ENCODE data around the gene CRLF2. TPM values are rescaled to one million over a fixed set of nuclear protein-coding genes. Genes with fewer than 3 reads are reported as not detected.
"Not testable (repeated sequence)": the region's sequence is repeated elsewhere in the genome, so short reads cannot be mapped to it uniquely, and the experiment has no call there.

The CRLF2 gene
- total and polyA plus RNA-seq, 2 donors, result 0.20 to 0.48 TPM

GRCh38 chrX:1192196-1192595 lies 20.3 kb downstream of the CRLF2 start:
- 89% methylated on average over 8 of the region's 8 CpGs for WGBS
- H3K27ac ChIP-seq (ENCODE audit: low read depth); H3K4me1 ChIP-seq (ENCODE audit: insufficient read depth); H3K36me3 ChIP-seq (ENCODE audit: insufficient read depth); DNase-seq (ENCODE audit: extremely low spot score); H3K4me3 ChIP-seq (ENCODE audit: low read depth, low read length): not testable (repeated sequence)

- no peak for DNase-seq (ENCODE audit: extremely low spot score)
- Histone ChIP-seq H3K36me3 (ENCODE audit: insufficient read depth) (no peaks in the 10 kb centered on the region), H3K4me3 (ENCODE audit: low read depth, low read length) (no peak overlapping the region), H3K4me1 (ENCODE audit: insufficient read depth) (no peaks in the 10 kb centered on the region), H3K27ac (ENCODE audit: low read depth) (no peak overlapping the region)
- 81% methylated on average over 18 of the region's 18 CpGs for WGBS
These were observed 21.8 kb downstream of the CRLF2 start for GRCh38 chrX:1190596-1191145.

GRCh38 chrX:1185561-1185960 lies 26.9 kb downstream of the CRLF2 start:
- 71% methylated on average over 10 of the region's 10 CpGs for WGBS
- no peak for DNase-seq (ENCODE audit: extremely low spot score)
- Histone ChIP-seq H3K4me3 (ENCODE audit: low read depth, low read length) (no peak overlapping the region), H3K27ac (ENCODE audit: low read depth) (no peak overlapping the region), H3K4me1 (ENCODE audit: insufficient read depth) (no peaks in the 10 kb centered on the region), H3K36me3 (ENCODE audit: insufficient read depth) (no peaks in the 10 kb centered on the region)

- H3K36me3 ChIP-seq (ENCODE audit: insufficient read depth), result no peaks in the 10 kb centered on the region
- H3K27ac ChIP-seq (ENCODE audit: low read depth), result no peak overlapping the region
- 71% methylated on average over 4 of the region's 4 CpGs for WGBS
- H3K4me1 ChIP-seq (ENCODE audit: insufficient read depth), result no peaks in the 10 kb centered on the region
- H3K4me3 ChIP-seq (ENCODE audit: low read depth, low read length), result no peak overlapping the region
- no peak for DNase-seq (ENCODE audit: extremely low spot score)
These were observed 30.2 kb downstream of the CRLF2 start for GRCh38 chrX:1182211-1182610.

GRCh38 chrX:1181661-1182060 lies 30.8 kb downstream of the CRLF2 start:
- H3K36me3 ChIP-seq (ENCODE audit: insufficient read depth); H3K4me1 ChIP-seq (ENCODE audit: insufficient read depth); DNase-seq (ENCODE audit: extremely low spot score); H3K4me3 ChIP-seq (ENCODE audit: low read depth, low read length); H3K27ac ChIP-seq (ENCODE audit: low read depth): not testable (repeated sequence)
- WGBS, result 64% methylated on average over 14 of the region's 14 CpGs

- Histone ChIP-seq H3K36me3 (ENCODE audit: insufficient read depth) (no peaks in the 10 kb centered on the region), H3K4me1 (ENCODE audit: insufficient read depth) (no peaks in the 10 kb centered on the region), H3K27ac (ENCODE audit: low read depth) (no peak overlapping the region), H3K4me3 (ENCODE audit: low read depth, low read length) (no peak overlapping the region)
- DNase-seq (ENCODE audit: extremely low spot score), result no peak
- WGBS, result 72% methylated on average over 11 of the region's 11 CpGs
These were observed 31.3 kb downstream of the CRLF2 start for GRCh38 chrX:1181170-1181569.

- peak; percentile 47 for DNase-seq (ENCODE audit: extremely low spot score)
- H3K4me3 ChIP-seq (ENCODE audit: low read depth, low read length), result no peak overlapping the region
- H3K36me3 ChIP-seq (ENCODE audit: insufficient read depth), result no peaks in the 10 kb centered on the region
- no peak overlapping the region for H3K27ac ChIP-seq (ENCODE audit: low read depth)
- H3K4me1 ChIP-seq (ENCODE audit: insufficient read depth), result no peaks in the 10 kb centered on the region
- WGBS, result 19% methylated on average over 20 of the region's 20 CpGs
These were observed 33.8 kb downstream of the CRLF2 start for GRCh38 chrX:1178580-1179057.

GRCh38 chrX:1176531-1177320 lies 35.7 kb downstream of the CRLF2 start:
- H3K27ac ChIP-seq (ENCODE audit: low read depth); H3K4me1 ChIP-seq (ENCODE audit: insufficient read depth); H3K36me3 ChIP-seq (ENCODE audit: insufficient read depth); H3K4me3 ChIP-seq (ENCODE audit: low read depth, low read length); DNase-seq (ENCODE audit: extremely low spot score): not testable (repeated sequence)
- 81% methylated on average over 33 of the region's 33 CpGs for WGBS

GRCh38 chrX:1174609-1175545 lies 37.6 kb downstream of the CRLF2 start:
- not testable (repeated sequence) for H3K4me3 ChIP-seq (ENCODE audit: low read depth, low read length); H3K27ac ChIP-seq (ENCODE audit: low read depth); H3K36me3 ChIP-seq (ENCODE audit: insufficient read depth); H3K4me1 ChIP-seq (ENCODE audit: insufficient read depth); DNase-seq (ENCODE audit: extremely low spot score)
- 87% methylated on average over 12 of the region's 17 CpGs for WGBS

- DNase-seq (ENCODE audit: extremely low spot score); H3K36me3 ChIP-seq (ENCODE audit: insufficient read depth); H3K27ac ChIP-seq (ENCODE audit: low read depth); H3K4me3 ChIP-seq (ENCODE audit: low read depth, low read length); H3K4me1 ChIP-seq (ENCODE audit: insufficient read depth): not testable (repeated sequence)
- WGBS, result 62% methylated on average over 22 of the region's 22 CpGs
These were observed 39.0 kb downstream of the CRLF2 start for GRCh38 chrX:1173435-1173834.

GRCh38 chrX:1172496-1172895 lies 40.0 kb downstream of the CRLF2 start:
- H3K36me3 ChIP-seq (ENCODE audit: insufficient read depth), result no peaks in the 10 kb centered on the region
- no peaks in the 10 kb centered on the region for H3K4me1 ChIP-seq (ENCODE audit: insufficient read depth)
- no peak overlapping the region for H3K27ac ChIP-seq (ENCODE audit: low read depth)
- DNase-seq (ENCODE audit: extremely low spot score), result no peak
- H3K4me3 ChIP-seq (ENCODE audit: low read depth, low read length), result no peak overlapping the region
- 32% methylated on average over 13 of the region's 13 CpGs for WGBS

GRCh38 chrX:1171915-1172314 lies 40.5 kb downstream of the CRLF2 start:
- not testable (repeated sequence) for H3K36me3 ChIP-seq (ENCODE audit: insufficient read depth); H3K27ac ChIP-seq (ENCODE audit: low read depth); H3K4me3 ChIP-seq (ENCODE audit: low read depth, low read length); H3K4me1 ChIP-seq (ENCODE audit: insufficient read depth); DNase-seq (ENCODE audit: extremely low spot score)
- 73% methylated on average over 13 of the region's 13 CpGs for WGBS

GRCh38 chrX:1170243-1170642 lies 42.2 kb downstream of the CRLF2 start:
- Histone ChIP-seq H3K36me3 (ENCODE audit: insufficient read depth) (no peaks in the 10 kb centered on the region), H3K4me1 (ENCODE audit: insufficient read depth) (no peaks in the 10 kb centered on the region), H3K27ac (ENCODE audit: low read depth) (no peak overlapping the region), H3K4me3 (ENCODE audit: low read depth, low read length) (no peak overlapping the region)
- WGBS, result 36% methylated on average over 11 of the region's 11 CpGs
- DNase-seq (ENCODE audit: extremely low spot score), result no peak

Measured in urinary bladder (tissue), 4 donors.